A549 (cell line): Measurements from ENCODE around the gene NTNG1.

Experiments
- CTCF ChIP-seq: fragments of >200 bp; sonication (Bioruptor Twin); formaldehyde crosslinking; IDR thresholded peaks from 3 replicates; pipeline ENCODE4 v1.5.1; 2016
- ELK1 ChIP-seq: fragments of 150-350 bp; IDR thresholded peaks from 2 replicates; pipeline ENCODE4 v1.6.1; 2014; ENCODE audit warnings: low read depth, mild to moderate bottlenecking, low read length
- EP300 ChIP-seq, 2 experiments: fragments of >200 bp; sonication (Bioruptor Twin); formaldehyde crosslinking; IDR thresholded peaks; 2 replicates in 1 of 2; 3 replicates in 1 of 2; pipeline ENCODE4 v1.6.1; 2016 to 2017
- ESRRA ChIP-seq: fragments of 150-350 bp; IDR thresholded peaks from 2 replicates; pipeline ENCODE4 v1.6.1; 2014; ENCODE audit warnings: mild to moderate bottlenecking, low read length, borderline replicate concordance
- HOXA7 ChIP-seq: fragments of 250-450 bp; sonication (Bioruptor Pico); IDR thresholded peaks from 2 replicates; pipeline ENCODE4 v1.5.0; 2020; ENCODE audit warnings: mild to moderate bottlenecking, moderate library complexity
- JUNB ChIP-seq: fragments of >200 bp; sonication (Bioruptor Twin); formaldehyde crosslinking; IDR thresholded peaks from 2 replicates; pipeline ENCODE4 v1.6.1; 2016
- NFE2L2 ChIP-seq: fragments of 150-350 bp; conservative IDR thresholded peaks from 2 replicates; pipeline ENCODE4 v1.6.1; 2014; ENCODE audit warnings: low read length
- NR3C1 ChIP-seq: fragments of >200 bp; sonication (Bioruptor Twin); formaldehyde crosslinking; IDR thresholded peaks from 3 replicates; pipeline ENCODE4 v1.6.1; 2017
- POLR2A ChIP-seq: IDR thresholded peaks from 2 replicates; pipeline ENCODE4 v1.6.1; 2012; ENCODE audit warnings: mild to moderate bottlenecking, low read length
- RARB ChIP-seq: fragments of 250-450 bp; sonication (Bioruptor Pico); IDR thresholded peaks from 2 replicates; pipeline ENCODE4 v1.8.0; 2021; ENCODE audit warnings: mild to moderate bottlenecking, moderate library complexity
- RFX5 ChIP-seq: fragments of 450-650 bp; IDR thresholded peaks from 2 replicates; pipeline ENCODE4 v1.7.1; 2014; ENCODE audit warnings: antibody characterized with exemption, mild to moderate bottlenecking, moderate library complexity
- SMC3 ChIP-seq: fragments of >200 bp; sonication (Bioruptor Twin); formaldehyde crosslinking; IDR thresholded peaks from 3 replicates; pipeline ENCODE4 v1.6.1; 2018; ENCODE audit warnings: inconsistent platforms

GRCh38 chr1:107473065-107473464, 332.2 kb downstream of the NTNG1 start:
- no peak for TF ChIP-seq NFE2L2
- no peak for TF ChIP-seq RFX5
- no peak for TF ChIP-seq CTCF
- no peak for TF ChIP-seq EP300 (IDR thresholded peaks at IDR 0.05)
- TF ChIP-seq SMC3: no peak
- no peak for TF ChIP-seq HOXA7 (CRISPR knock-in tag)
- no peak for TF ChIP-seq RARB (CRISPR knock-in tag)
- no peak for TF ChIP-seq POLR2A
- TF ChIP-seq ESRRA: no peak
- no peak for TF ChIP-seq JUNB
- TF ChIP-seq NR3C1: no peak
- no peak for TF ChIP-seq ELK1
